ENCODE results near the gene NCKAP5. TPM values are rescaled to one million over a fixed set of nuclear protein-coding genes. Genes with fewer than 3 reads are reported as not detected.
A peak's percentile ranks its signal among the peaks of the same experiment; 100 is the strongest.

NCKAP5 gene
- total RNA-seq, 1 donor from 2014 or later = 7.4 TPM

GRCh38 chr2:133193544-133194361 lies 374.5 kb downstream of the NCKAP5 start:
- H3K9me3 Mint-ChIP-seq (ENCODE audit: unreplicated experiment) = no peaks in the 10 kb centered on the region
- no peaks in the 10 kb centered on the region for H3K27me3 Mint-ChIP-seq (ENCODE audit: unreplicated experiment)
- DNase-seq (ENCODE audit: low spot score) = no peak
- TF ChIP-seq CTCF (IDR thresholded peaks at IDR 0.05; ENCODE audit: unreplicated experiment) = no peak
- no peak overlapping the region for H3K27ac Mint-ChIP-seq (ENCODE audit: unreplicated experiment)
- no peak overlapping the region for H3K4me3 Mint-ChIP-seq (ENCODE audit: unreplicated experiment)
- H3K36me3 Mint-ChIP-seq (ENCODE audit: low read depth, unreplicated experiment) = no peaks in the 10 kb centered on the region
- H3K4me1 Mint-ChIP-seq (ENCODE audit: unreplicated experiment) = peaks cover 5% of the 10 kb centered on the region

- Mint-ChIP-seq H3K4me1 (ENCODE audit: unreplicated experiment) (peaks cover 5% of the 10 kb centered on the region), H3K4me3 (ENCODE audit: unreplicated experiment) (no peak overlapping the region), H3K36me3 (ENCODE audit: low read depth, unreplicated experiment) (no peaks in the 10 kb centered on the region), H3K9me3 (ENCODE audit: unreplicated experiment) (no peaks in the 10 kb centered on the region), H3K27me3 (ENCODE audit: unreplicated experiment) (no peaks in the 10 kb centered on the region), H3K27ac (ENCODE audit: unreplicated experiment) (no peak overlapping the region)
- TF ChIP-seq CTCF (IDR thresholded peaks at IDR 0.05; ENCODE audit: unreplicated experiment) = peak; percentile 57
- DNase-seq (ENCODE audit: low spot score) = no peak
Observed at GRCh38 chr2:133192028-133192427, 376.2 kb downstream of the NCKAP5 start.

GRCh38 chr2:133177196-133177595 lies 391.1 kb downstream of the NCKAP5 start:
- Mint-ChIP-seq H3K9me3 (ENCODE audit: unreplicated experiment) (no peaks in the 10 kb centered on the region), H3K4me3 (ENCODE audit: unreplicated experiment) (no peak overlapping the region), H3K27ac (ENCODE audit: unreplicated experiment) (no peak overlapping the region), H3K4me1 (ENCODE audit: unreplicated experiment) (no peaks in the 10 kb centered on the region), H3K36me3 (ENCODE audit: low read depth, unreplicated experiment) (no peaks in the 10 kb centered on the region), H3K27me3 (ENCODE audit: unreplicated experiment) (no peaks in the 10 kb centered on the region)
- TF ChIP-seq CTCF (IDR thresholded peaks at IDR 0.05; ENCODE audit: unreplicated experiment) = no peak
- DNase-seq (ENCODE audit: low spot score) = no peak

- Mint-ChIP-seq H3K4me3 (ENCODE audit: unreplicated experiment) (no peak overlapping the region), H3K4me1 (ENCODE audit: unreplicated experiment) (peaks cover 2% of the 10 kb centered on the region), H3K9me3 (ENCODE audit: unreplicated experiment) (no peaks in the 10 kb centered on the region), H3K36me3 (ENCODE audit: low read depth, unreplicated experiment) (no peaks in the 10 kb centered on the region), H3K27ac (ENCODE audit: unreplicated experiment) (no peak overlapping the region), H3K27me3 (ENCODE audit: unreplicated experiment) (no peaks in the 10 kb centered on the region)
- TF ChIP-seq CTCF (IDR thresholded peaks at IDR 0.05; ENCODE audit: unreplicated experiment) = no peak
- DNase-seq (ENCODE audit: low spot score) = no peak
Observed at GRCh38 chr2:133175926-133176325, 392.3 kb downstream of the NCKAP5 start.

- DNase-seq (ENCODE audit: low spot score) = no peak
- H3K4me3 Mint-ChIP-seq (ENCODE audit: unreplicated experiment) = no peak overlapping the region
- no peak for TF ChIP-seq CTCF (IDR thresholded peaks at IDR 0.05; ENCODE audit: unreplicated experiment)
- no peak overlapping the region for H3K27ac Mint-ChIP-seq (ENCODE audit: unreplicated experiment)
- H3K4me1 Mint-ChIP-seq (ENCODE audit: unreplicated experiment) = peaks cover 2% of the 10 kb centered on the region
- no peaks in the 10 kb centered on the region for H3K9me3 Mint-ChIP-seq (ENCODE audit: unreplicated experiment)
- H3K27me3 Mint-ChIP-seq (ENCODE audit: unreplicated experiment) = no peaks in the 10 kb centered on the region
- H3K36me3 Mint-ChIP-seq (ENCODE audit: low read depth, unreplicated experiment) = no peaks in the 10 kb centered on the region
Observed at GRCh38 chr2:133173224-133173623, 395.0 kb downstream of the NCKAP5 start.
